ENCODE data around the gene C3orf18. TPM values are rescaled to one million over a fixed set of nuclear protein-coding genes. Genes with fewer than 3 reads are reported as not detected.

The C3orf18 gene
- total RNA-seq, 1 donor from 2014 or later: 7.2 TPM

GRCh38 chr3:50591196-50591741 is 23.7 kb upstream of the C3orf18 start:
- H4K20me1 ChIP-seq (ENCODE audit: insufficient read depth, low read length): no peaks in the 10 kb centered on the region
- no peak overlapping the region for H3K27ac ChIP-seq (ENCODE audit: low read depth, low read length)
- no peaks in the 10 kb centered on the region for H3K79me2 ChIP-seq (ENCODE audit: insufficient read depth, low read length)
- H3K4me1 ChIP-seq (ENCODE audit: insufficient read depth, low read length): no peaks in the 10 kb centered on the region
- Mint-ChIP-seq H3K4me3 (ENCODE audit: unreplicated experiment) (no peak overlapping the region), H3K4me1 (ENCODE audit: low read depth, unreplicated experiment) (peaks cover 5% of the 10 kb centered on the region), H3K36me3 (ENCODE audit: low read depth, unreplicated experiment) (no peaks in the 10 kb centered on the region), H3K27me3 (ENCODE audit: low read depth, unreplicated experiment) (peaks cover 25% of the 10 kb centered on the region), H3K27ac (ENCODE audit: unreplicated experiment) (no peak overlapping the region), H3K9me3 (ENCODE audit: unreplicated experiment) (no peaks in the 10 kb centered on the region)
- H3K4me2 ChIP-seq (ENCODE audit: low read length): no peak overlapping the region
- no peak overlapping the region for H3K9ac ChIP-seq (ENCODE audit: low read length)
- H3K9me3 ChIP-seq (ENCODE audit: insufficient read depth, low read depth, low read length): no peaks in the 10 kb centered on the region
- no peak for FAIRE-seq
- H2AFZ ChIP-seq (ENCODE audit: low read depth, low read length): no peak overlapping the region
- no peak for DNase-seq (ENCODE audit: low read depth)
- no peak overlapping the region for H3K4me3 ChIP-seq (ENCODE audit: insufficient read depth, low read depth, low read length)
- no peaks in the 10 kb centered on the region for H3K36me3 ChIP-seq (ENCODE audit: insufficient read depth, low read length)
- TF ChIP-seq EZH2 (IDR thresholded peaks at IDR 0.05; ENCODE audit: insufficient read depth, low read length): no peak
- TF ChIP-seq CTCF (IDR thresholded peaks at IDR 0.05; ENCODE audit: insufficient read depth, low read depth, low read length): no peak
- peaks cover 3% of the 10 kb centered on the region for H3K27me3 ChIP-seq (ENCODE audit: insufficient read depth, low read length)

GRCh38 chr3:50588759-50589433 is 21.3 kb upstream of the C3orf18 start:
- H3K9me3 ChIP-seq (ENCODE audit: insufficient read depth, low read depth, low read length): no peaks in the 10 kb centered on the region
- no peak overlapping the region for H3K4me2 ChIP-seq (ENCODE audit: low read length)
- Mint-ChIP-seq H3K36me3 (ENCODE audit: low read depth, unreplicated experiment) (no peaks in the 10 kb centered on the region), H3K27ac (ENCODE audit: unreplicated experiment) (no peak overlapping the region), H3K9me3 (ENCODE audit: unreplicated experiment) (no peaks in the 10 kb centered on the region), H3K4me1 (ENCODE audit: low read depth, unreplicated experiment) (peaks cover 12% of the 10 kb centered on the region), H3K27me3 (ENCODE audit: low read depth, unreplicated experiment) (peaks cover 12% of the 10 kb centered on the region), H3K4me3 (ENCODE audit: unreplicated experiment) (no peak overlapping the region)
- H3K36me3 ChIP-seq (ENCODE audit: insufficient read depth, low read length): no peaks in the 10 kb centered on the region
- FAIRE-seq (no peak), DNase-seq (ENCODE audit: low read depth) (no peak)
- H3K4me3 ChIP-seq (ENCODE audit: insufficient read depth, low read depth, low read length): no peak overlapping the region
- no peak overlapping the region for H2AFZ ChIP-seq (ENCODE audit: low read depth, low read length)
- no peak overlapping the region for H3K9ac ChIP-seq (ENCODE audit: low read length)
- H3K79me2 ChIP-seq (ENCODE audit: insufficient read depth, low read length): no peaks in the 10 kb centered on the region
- H3K4me1 ChIP-seq (ENCODE audit: insufficient read depth, low read length): no peaks in the 10 kb centered on the region
- H3K27me3 ChIP-seq (ENCODE audit: insufficient read depth, low read length): peaks cover 3% of the 10 kb centered on the region
- no peaks in the 10 kb centered on the region for H4K20me1 ChIP-seq (ENCODE audit: insufficient read depth, low read length)
- TF ChIP-seq EZH2 (IDR thresholded peaks at IDR 0.05; ENCODE audit: insufficient read depth, low read length) (no peak), CTCF (IDR thresholded peaks at IDR 0.05; ENCODE audit: insufficient read depth, low read depth, low read length) (no peak)
- H3K27ac ChIP-seq (ENCODE audit: low read depth, low read length): no peak overlapping the region
